ENCODE data around the gene ZNF200.

DNA sequence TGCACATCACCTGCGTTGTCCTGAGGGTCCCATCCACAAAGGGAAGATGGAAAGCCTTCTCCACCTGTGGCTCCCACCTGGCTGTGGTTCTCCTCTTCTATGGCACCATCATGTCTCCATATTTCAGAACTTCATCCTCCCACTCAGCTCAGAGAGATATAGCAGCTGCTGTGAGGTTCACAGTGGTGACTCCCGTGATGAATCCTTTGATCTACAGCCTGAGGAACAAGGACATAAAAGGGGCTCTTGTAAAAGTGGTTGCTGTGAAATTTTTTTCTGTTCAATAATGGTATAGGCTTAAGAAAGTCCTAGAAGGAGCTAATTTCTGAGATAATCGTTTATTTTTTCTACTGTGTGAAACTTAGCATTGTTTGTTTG lies 18.7 kb downstream of the ZNF200 start:
- TF ChIP-seq, protein P1, sequence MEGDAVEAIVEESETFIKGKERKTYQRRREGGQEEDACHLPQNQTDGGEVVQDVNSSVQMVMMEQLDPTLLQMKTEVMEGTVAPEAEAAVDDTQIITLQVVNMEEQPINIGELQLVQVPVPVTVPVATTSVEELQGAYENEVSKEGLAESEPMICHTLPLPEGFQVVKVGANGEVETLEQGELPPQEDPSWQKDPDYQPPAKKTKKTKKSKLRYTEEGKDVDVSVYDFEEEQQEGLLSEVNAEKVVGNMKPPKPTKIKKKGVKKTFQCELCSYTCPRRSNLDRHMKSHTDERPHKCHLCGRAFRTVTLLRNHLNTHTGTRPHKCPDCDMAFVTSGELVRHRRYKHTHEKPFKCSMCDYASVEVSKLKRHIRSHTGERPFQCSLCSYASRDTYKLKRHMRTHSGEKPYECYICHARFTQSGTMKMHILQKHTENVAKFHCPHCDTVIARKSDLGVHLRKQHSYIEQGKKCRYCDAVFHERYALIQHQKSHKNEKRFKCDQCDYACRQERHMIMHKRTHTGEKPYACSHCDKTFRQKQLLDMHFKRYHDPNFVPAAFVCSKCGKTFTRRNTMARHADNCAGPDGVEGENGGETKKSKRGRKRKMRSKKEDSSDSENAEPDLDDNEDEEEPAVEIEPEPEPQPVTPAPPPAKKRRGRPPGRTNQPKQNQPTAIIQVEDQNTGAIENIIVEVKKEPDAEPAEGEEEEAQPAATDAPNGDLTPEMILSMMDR (optimal IDR thresholded peaks at IDR 0.05 in 1 of 3, IDR thresholded peaks at IDR 0.05 in 1 of 3, conservative IDR thresholded peaks at IDR 0.05 in 1 of 3; ENCODE audit: extremely low read depth in 1 of 3, insufficient read depth in 2 of 3, low read length in 3 of 3), result no peak
- TF ChIP-seq EZH2 (IDR thresholded peaks at IDR 0.05; ENCODE audit: low read length), result no peak
